HL-60 (cell line): Measurements from ENCODE around the gene CDC5L.

Experiments used
- DNase-seq, 2 experiments: peaks; one replicate each; pipeline ENCODE4 v3.0.0-alpha.2; 2010 to 2020; ENCODE audit warnings: low read depth in 1 of 2, low spot score in 1 of 2
- H3K27ac ChIP-seq: fragments of 250-450 bp; sonication (Bioruptor Pico); replicated peaks from 2 replicates; pipeline ENCODE4 v1.5.1; 2020; ENCODE audit warnings: mild to moderate bottlenecking, moderate library complexity
- H3K27me3 ChIP-seq: fragments of 250-450 bp; sonication (Bioruptor Pico); 2 replicates; pipeline ENCODE4 v1.5.1; 2021; ENCODE audit warnings: mild to moderate bottlenecking, moderate library complexity; ENCODE audit not compliant: insufficient read depth, poor library complexity, severe bottlenecking
- H3K4me3 ChIP-seq: replicated peaks from 2 replicates; pipeline ENCODE4 v1.5.1; 2011; ENCODE audit warnings: mild to moderate bottlenecking, control low read depth, low read length; ENCODE audit not compliant: insufficient read depth
- GABPA ChIP-seq: IDR thresholded peaks from 2 replicates; pipeline ENCODE4 v1.6.1; 2012; ENCODE audit warnings: low read depth
- POLR2AphosphoS5 ChIP-seq: IDR thresholded peaks from 2 replicates; pipeline ENCODE4 v1.6.1; 2012; ENCODE audit warnings: low read depth
- REST ChIP-seq: IDR thresholded peaks from 2 replicates; pipeline ENCODE4 v1.6.1; 2012; ENCODE audit warnings: low read depth; ENCODE audit not compliant: insufficient replicate concordance
- SPI1 ChIP-seq: IDR thresholded peaks from 2 replicates; pipeline ENCODE4 v1.6.1; 2012; ENCODE audit warnings: low read depth, mild to moderate bottlenecking, borderline replicate concordance
- TF ChIP-seq, protein P1 (sequence below): IDR thresholded peaks from one replicate; pipeline ENCODE4 v1.5.1; 2011; ENCODE audit warnings: low read length, control low read depth, inconsistent platforms; ENCODE audit not compliant: insufficient read depth

The CDC5L gene

GRCh38 chr6:44395501-44395900, 8.0 kb downstream of the CDC5L start:
- Histone ChIP-seq H3K27me3 (no peaks in the 10 kb centered on the region), H3K27ac (no peak overlapping the region), H3K4me3 (no peak overlapping the region)
- DNase-seq: no peak
- TF ChIP-seq, protein P1, sequence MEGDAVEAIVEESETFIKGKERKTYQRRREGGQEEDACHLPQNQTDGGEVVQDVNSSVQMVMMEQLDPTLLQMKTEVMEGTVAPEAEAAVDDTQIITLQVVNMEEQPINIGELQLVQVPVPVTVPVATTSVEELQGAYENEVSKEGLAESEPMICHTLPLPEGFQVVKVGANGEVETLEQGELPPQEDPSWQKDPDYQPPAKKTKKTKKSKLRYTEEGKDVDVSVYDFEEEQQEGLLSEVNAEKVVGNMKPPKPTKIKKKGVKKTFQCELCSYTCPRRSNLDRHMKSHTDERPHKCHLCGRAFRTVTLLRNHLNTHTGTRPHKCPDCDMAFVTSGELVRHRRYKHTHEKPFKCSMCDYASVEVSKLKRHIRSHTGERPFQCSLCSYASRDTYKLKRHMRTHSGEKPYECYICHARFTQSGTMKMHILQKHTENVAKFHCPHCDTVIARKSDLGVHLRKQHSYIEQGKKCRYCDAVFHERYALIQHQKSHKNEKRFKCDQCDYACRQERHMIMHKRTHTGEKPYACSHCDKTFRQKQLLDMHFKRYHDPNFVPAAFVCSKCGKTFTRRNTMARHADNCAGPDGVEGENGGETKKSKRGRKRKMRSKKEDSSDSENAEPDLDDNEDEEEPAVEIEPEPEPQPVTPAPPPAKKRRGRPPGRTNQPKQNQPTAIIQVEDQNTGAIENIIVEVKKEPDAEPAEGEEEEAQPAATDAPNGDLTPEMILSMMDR: no peak
- TF ChIP-seq POLR2AphosphoS5: no peak
- TF ChIP-seq SPI1: no peak
- no peak for TF ChIP-seq REST
- no peak for TF ChIP-seq GABPA

DNA sequence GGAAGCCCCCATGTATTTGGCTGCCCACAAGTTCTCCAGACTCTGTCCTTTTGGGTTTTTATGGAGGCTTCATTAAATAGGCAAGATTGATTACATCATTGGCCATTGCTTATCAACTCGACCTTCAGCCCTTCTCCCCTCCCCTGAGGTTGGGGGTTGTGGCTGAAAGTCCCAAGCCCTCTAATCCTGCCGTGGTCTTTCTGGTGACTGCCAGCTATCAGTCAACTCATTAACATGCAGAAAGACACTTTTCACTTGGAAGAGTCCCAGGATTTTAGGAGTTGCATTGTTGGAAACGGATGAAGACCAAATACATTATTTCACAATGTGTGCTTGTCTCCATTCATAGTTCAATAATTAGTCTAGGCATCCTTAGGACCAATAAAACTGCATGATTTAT, 9.5 kb downstream of the CDC5L start:
- DNase-seq: no peak
- Histone ChIP-seq H3K4me3 (no peak overlapping the region), H3K27ac (no peak overlapping the region), H3K27me3 (no peaks in the 10 kb centered on the region)
- TF ChIP-seq POLR2AphosphoS5 (no peak), SPI1 (no peak), GABPA (no peak), REST (no peak)
- TF ChIP-seq, protein P1: no peak

DNA sequence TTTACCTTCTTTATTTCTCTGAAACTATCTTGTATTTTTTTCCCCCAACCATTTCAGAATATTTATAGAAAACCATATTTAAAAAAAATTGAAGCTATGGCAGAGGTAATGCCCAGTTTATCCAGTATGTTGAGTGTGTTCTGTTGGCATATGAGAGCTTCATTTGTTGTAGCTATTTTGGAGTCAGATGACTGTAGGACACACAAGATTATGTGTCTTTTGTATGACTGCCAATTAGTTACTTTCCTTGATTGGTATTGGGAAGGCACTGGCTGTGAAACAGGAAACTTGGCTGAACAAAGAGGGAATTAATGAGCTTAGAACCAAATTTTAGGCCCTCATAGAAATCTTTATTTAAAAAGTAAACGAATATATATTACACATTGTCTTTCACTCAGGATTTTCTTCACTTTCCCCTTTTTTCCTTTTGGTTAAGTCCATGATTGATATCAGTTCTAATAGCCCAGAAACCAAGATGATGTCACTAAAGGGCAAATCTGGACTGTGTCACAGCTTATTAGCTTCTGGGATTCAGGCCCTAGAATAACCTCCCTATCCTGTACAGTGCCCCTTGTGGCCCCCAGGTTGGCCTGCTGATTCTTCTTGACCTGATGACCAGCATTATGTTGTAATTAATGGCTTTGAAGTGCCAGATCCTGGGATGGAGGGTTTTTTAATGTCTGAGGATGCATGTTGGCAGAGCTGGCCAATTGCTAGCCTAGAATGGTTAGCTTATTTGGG, 10.1 kb downstream of the CDC5L start:
- H3K4me3 ChIP-seq: no peak overlapping the region
- no peaks in the 10 kb centered on the region for H3K27me3 ChIP-seq
- no peak for DNase-seq
- no peak overlapping the region for H3K27ac ChIP-seq
- TF ChIP-seq SPI1: no peak
- no peak for TF ChIP-seq REST
- TF ChIP-seq, protein P1: no peak
- no peak for TF ChIP-seq POLR2AphosphoS5
- TF ChIP-seq GABPA: no peak
